HL-60/S4 (cell line): ENCODE data around the gene WDR38.
"Not testable (repeated sequence)": the region's sequence is repeated elsewhere in the genome, so short reads cannot be mapped to it uniquely, and the experiment has no call there.

ENCODE experiments used
- in situ Hi-C: fragments of 300-500 bp; cut with MboI; formaldehyde crosslinking; loops from 2 replicates; pipeline ENCODE4 v1.14.3; 2022; ENCODE audit warnings: low sequenced_read_pairs

The WDR38 gene

GRCh38 chr9:124831642-124832364 lies 21.5 kb upstream of the WDR38 start:
- in situ Hi-C loops: no loop called here

GRCh38 chr9:124834591-124834990 lies 18.7 kb upstream of the WDR38 start:
- in situ Hi-C loops: no loop called here

- in situ Hi-C loops: no loop called here
Measured at GRCh38 chr9:124835026-124835557, 18.2 kb upstream of the WDR38 start.

DNA sequence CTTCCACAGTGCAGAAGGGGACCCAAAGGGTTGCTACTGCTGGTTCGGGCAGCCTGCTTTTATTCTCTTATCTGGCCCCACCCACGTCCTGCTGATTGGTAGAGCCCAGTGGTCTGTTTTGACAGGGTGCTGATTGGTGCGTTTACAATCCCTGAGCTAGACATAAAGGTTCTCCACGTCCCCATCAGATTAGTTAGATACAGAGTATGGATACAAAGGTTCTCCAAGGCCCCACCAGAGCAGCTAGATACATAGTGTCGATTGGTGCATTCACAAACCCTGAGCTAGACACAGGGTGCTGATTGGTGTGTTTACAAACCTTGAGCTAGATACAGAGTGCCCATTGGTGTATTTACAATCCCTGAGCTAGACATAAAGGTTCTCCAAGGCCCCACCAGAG lies 15.1 kb upstream of the WDR38 start:
- in situ Hi-C loops: not testable (repeated sequence)

DNA sequence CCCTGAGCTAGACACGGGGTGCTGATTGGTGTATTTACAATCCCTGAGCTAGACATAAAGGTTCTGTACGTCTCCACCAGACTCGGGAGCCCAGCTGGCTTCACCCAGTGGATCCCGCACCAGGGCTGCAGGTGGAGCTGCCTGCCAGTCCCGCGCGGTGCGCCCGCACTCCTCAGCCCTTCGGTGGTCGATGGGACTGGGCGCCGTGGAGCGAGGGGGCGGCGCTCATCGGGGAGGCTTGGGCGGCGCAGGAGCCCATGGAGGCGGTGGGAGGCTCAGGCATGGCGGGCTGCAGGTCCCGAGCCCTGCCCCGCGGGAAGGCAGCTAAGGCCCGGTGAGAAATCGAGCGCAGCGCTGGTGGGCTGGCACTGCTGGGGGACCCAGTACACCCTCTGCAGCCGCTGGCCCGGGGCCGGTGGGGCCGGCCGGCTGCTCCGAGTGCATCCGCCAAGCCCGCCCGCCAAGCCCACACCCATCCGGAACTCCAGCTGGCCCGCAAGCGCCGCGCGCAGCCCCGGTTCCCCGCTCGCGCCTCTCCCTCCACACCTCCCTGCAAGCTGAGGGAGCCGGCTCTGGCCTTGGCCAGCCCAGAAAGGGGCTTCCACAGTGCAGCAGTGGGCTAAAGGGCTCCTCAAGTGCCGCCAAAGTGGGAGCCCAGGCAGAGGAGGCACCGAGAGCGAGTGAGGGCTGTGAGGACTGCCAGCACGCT lies 14.5 kb upstream of the WDR38 start:
- in situ Hi-C loops: not testable (repeated sequence)

DNA sequence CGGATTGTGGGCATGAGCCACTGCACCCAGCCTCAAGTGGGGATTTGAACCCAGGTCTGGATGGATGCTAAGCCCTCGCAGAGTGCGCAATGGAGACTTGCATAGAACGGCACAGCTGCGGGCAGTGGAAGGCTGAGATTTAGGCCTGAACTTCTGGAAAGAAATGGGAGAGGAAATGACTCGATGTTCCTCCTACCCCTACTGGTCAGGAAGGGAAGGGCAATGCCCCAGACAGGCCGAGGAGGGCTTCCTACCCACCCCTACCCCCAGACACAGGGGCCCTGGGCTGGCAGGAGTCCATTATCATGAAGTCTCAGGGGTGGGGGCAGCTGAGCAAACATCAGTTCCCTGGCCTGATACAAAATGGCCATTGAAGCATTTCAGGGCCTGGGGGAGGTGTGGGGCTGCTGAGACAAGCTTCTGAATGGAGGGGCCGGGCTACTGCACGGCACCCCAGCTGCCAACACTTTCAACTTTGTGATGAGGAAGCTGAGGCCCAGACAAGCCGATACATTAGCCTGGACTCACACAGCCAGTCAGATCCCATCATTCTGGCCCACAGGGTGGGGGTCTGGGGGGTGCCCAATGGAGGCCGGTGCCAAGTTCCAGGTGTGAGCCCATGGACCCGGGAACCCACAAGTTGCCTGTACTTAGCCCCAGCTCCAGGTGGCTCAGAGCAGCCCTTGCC lies 13.5 kb upstream of the WDR38 start:
- in situ Hi-C loops: loop anchor here (5.0 kb wide), 1 partner anchor 67 kb away; the partner anchor contains the start of gene NR6A1

- in situ Hi-C loops: loop anchor here (5.0 kb wide), 1 partner anchor 68 kb away; the partner anchor contains the start of gene NR6A1
Measured at GRCh38 chr9:124840300-124840833, 12.9 kb upstream of the WDR38 start.

DNA sequence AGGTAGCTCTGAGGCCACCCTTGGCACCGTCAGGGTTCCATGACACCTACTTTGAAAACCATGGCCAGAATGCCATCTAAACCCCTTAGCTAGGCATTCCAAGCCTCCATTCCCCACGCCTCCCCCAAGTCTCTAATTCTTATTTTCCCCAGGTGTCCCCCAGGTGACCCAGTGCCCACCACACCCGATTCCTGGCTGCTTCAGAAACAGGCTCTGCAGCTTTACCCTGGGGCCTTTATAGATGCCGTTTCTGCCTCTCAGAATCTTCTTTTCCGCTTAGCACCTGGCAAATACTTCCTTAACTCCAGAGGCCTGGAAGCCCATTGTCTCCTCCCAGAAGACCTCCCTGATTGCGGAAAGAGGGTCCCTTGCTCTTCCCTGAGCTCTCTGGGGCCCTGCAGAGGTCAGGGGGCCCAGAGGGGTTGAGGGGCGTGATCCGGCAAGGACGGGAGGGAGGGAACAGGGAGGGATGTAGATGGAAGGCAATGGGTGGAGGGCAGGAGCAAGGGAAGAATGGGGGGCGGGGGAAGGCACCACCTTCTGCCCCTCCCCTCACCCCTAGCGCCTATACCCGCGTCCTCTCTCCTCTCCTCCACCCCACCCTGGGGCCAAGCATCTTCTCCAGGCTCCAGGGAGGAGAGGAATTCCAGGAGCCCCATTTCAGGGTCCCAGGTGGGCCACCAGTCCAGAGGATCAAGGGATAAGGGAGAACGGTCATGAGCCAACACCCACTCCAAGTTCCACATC lies 12.0 kb upstream of the WDR38 start:
- in situ Hi-C loops: loop anchor here (5.0 kb wide), 1 partner anchor 69 kb away; the partner anchor contains the start of gene NR6A1

- in situ Hi-C loops: loop anchor here (5.0 kb wide), 1 partner anchor 71 kb away; the partner anchor contains the start of gene NR6A1
Measured at GRCh38 chr9:124843456-124844034, 9.7 kb upstream of the WDR38 start.

DNA sequence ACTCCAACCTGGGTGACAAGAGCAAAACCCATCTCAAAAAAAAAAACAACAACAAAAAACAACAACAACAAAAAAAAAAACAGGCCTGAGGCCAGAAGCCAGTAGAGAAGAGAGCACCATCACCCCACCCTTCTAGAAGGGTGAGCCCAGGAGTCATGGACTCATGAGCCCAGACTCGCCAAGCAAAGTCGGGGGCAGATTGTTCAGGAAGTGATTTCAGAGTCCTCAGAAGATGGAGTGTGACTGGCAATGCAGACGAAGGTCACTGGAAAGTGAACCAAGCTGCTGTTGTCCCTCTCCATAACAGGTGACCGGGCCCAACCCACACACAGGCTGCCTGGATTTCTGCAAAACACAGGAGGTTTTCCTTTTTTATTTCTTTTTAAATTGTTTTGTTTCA lies 9.0 kb upstream of the WDR38 start:
- in situ Hi-C loops: loop anchor here (5.0 kb wide), 1 partner anchor 72 kb away; the partner anchor contains the start of gene NR6A1

- in situ Hi-C loops: not testable (repeated sequence)
Measured at GRCh38 chr9:124846467-124846866, 6.8 kb upstream of the WDR38 start.

GRCh38 chr9:124846969-124847368 lies 6.3 kb upstream of the WDR38 start:
- in situ Hi-C loops: no loop called here

GRCh38 chr9:124849801-124850200 lies 3.5 kb upstream of the WDR38 start:
- in situ Hi-C loops: no loop called here

DNA sequence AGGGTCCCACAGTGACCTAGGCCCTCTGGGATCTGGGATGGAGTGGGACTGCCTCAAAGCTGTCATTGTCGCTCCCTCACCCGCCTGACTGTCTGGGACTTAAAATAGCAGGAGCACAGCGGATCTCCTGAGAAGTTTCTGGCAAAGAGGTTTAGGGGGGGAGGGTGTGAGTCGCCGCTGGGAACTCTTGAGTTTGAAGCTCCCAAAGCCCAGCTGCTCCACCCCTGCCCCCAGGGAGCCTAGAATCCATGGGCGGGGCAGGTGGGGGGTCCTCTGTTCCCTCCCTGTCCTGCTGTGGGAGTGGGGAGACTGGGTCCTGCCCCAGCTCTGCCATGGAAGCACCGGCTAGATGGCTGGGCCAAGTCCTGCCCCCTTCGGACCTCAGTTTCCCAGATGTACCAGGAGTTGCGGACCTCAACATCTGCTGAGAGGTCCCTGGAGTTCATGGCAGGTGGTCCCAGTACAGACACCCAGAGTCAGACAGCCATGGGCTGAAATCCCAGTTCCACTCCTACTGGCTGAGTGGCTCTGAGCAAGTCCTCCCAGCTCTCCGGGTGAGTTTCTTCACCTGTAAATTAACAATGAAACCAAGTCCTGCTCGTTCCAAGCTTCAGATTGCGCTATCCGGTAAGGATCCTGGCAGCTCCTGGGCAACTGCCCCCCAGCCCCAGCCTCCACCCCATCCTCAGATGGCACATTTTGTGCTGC lies 985 bp upstream of the WDR38 start:
- in situ Hi-C loops: no loop called here

- in situ Hi-C loops: no loop called here
Measured at GRCh38 chr9:124853605-124854143, 414 bp downstream of the WDR38 start.

GRCh38 chr9:124854161-124854560 lies 901 bp downstream of the WDR38 start:
- in situ Hi-C loops: no loop called here

DNA sequence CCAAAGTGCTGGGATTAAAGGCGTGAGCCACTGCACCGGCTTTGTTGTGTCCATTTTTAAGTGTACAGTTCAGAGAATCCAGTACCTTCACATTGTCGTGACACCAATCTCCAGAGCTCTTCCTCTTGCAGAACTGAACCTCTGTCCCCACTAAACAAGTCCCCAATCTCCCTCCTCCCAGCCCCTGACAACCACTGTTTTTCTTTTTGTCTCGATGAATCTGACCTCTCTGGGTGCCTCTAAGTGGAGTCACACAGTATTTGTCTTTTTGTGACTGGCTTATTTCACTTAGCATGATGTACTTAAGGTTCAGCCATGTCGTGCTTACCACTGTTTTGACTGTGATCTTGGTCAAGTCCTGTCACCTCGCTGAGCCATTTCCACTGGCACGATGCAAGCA lies 1.6 kb downstream of the WDR38 start:
- in situ Hi-C loops: no loop called here

DNA sequence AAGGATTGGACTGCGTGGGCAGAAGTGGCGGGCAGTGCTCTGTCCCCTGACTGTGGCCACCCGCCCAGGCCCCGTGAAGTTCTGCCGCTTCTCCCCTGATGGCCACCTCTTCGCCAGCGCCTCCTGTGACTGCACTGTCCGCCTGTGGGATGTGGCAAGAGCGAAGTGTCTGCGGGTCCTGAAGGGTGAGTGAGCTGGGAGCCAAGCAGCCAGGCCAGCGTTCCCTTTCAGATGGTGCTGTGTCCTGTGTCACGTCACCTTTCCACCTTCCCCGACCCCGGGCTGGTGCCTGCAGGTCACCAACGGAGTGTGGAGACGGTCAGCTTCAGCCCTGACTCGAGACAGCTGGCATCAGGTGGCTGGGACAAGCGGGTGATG lies 2.3 kb downstream of the WDR38 start:
- in situ Hi-C loops: no loop called here
